GM12801 (cell line): Measurements from ENCODE around the gene CSNK1A1.

Experiments
- TF ChIP-seq, protein P1 (sequence below): IDR thresholded peaks from one replicate; pipeline ENCODE4 v1.5.1; 2011; ENCODE audit warnings: control low read depth; ENCODE audit not compliant: insufficient read length; ENCODE audit errors: extremely low read depth

The CSNK1A1 gene

DNA sequence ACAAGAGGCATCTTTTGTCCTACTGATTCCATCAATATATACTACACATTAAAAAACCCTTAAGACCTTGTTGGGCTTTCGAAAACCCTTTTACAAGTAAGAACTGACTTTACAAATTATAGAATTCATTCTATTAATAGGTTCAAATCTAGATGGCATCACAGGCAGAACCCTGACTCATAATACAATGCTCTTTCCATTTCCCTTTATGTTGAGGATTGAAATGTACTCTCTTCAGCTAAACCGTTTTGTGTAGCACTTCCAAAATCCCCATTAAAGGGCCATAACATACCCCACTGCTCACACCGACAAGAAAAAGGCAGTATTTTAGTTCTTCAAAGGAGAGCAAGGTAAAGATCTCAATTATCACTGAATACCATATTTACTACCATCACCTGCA, 11.2 kb downstream of the CSNK1A1 start:
- TF ChIP-seq, protein P1, sequence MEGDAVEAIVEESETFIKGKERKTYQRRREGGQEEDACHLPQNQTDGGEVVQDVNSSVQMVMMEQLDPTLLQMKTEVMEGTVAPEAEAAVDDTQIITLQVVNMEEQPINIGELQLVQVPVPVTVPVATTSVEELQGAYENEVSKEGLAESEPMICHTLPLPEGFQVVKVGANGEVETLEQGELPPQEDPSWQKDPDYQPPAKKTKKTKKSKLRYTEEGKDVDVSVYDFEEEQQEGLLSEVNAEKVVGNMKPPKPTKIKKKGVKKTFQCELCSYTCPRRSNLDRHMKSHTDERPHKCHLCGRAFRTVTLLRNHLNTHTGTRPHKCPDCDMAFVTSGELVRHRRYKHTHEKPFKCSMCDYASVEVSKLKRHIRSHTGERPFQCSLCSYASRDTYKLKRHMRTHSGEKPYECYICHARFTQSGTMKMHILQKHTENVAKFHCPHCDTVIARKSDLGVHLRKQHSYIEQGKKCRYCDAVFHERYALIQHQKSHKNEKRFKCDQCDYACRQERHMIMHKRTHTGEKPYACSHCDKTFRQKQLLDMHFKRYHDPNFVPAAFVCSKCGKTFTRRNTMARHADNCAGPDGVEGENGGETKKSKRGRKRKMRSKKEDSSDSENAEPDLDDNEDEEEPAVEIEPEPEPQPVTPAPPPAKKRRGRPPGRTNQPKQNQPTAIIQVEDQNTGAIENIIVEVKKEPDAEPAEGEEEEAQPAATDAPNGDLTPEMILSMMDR: no peak

DNA sequence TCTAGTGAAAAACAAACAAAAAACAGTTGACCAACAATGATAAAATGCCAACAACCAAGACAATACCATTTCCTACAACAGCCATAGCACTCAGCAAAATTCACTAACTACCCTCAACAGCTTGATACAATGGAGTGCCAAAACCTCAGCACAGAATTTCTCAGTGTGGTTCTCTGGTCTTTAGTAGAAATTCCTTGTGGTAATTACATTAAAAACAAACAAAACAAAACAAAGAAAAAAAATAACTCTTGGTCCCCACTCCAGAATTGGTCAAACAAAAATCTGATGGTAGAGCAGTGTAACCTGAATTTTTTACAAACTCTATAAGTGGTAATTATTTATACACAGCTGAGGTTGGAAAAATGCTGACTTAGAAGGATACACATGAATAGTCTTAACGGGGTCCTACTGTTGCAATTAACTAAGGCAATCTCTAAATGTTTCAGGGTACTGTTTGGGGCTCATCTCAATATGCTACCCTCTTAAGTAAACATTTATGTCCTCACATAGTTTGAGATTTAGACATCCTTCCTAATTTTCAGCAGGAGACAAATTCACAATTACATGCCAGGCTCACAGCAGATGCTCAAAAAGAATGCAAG, 13.8 kb downstream of the CSNK1A1 start:
- TF ChIP-seq, protein P1: no peak

DNA sequence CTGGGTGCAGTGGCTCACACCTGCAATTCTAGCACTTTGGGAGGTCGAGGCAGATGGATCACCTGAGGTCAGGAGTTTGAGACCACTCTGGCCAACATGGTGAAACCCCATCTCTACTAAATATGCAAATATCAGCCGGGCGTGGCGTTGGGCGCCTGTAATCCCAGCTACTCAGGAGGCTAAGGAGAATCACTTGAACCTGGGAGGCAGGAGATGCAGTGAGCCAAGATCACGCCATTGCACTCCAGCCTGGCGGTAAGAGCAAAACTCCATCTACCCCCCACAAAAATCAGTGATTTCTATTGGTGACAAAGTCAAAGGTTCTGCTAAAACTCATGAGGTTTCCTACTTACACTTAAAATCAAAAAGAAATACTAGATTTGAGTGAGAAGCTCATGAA, 18.8 kb downstream of the CSNK1A1 start:
- TF ChIP-seq, protein P1: no peak

DNA sequence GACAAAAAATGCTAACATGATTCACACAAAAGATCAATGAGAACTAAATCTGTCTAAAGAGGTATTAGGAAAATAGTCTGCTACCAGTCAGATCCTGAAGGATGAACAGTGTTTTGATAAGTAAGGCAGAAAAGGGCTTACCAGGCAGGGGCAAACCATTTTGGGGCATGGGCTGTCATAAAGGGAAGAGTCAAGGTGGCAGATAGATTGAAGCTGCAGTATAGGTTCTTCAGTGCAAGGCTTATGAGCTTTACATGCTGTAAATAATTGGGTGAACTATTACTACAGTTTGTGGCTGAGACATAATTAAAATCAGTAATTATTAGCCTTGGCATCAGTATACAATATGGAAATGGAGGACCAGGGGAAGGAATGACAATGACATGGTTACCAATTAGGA, 21.8 kb downstream of the CSNK1A1 start:
- TF ChIP-seq, protein P1: no peak

DNA sequence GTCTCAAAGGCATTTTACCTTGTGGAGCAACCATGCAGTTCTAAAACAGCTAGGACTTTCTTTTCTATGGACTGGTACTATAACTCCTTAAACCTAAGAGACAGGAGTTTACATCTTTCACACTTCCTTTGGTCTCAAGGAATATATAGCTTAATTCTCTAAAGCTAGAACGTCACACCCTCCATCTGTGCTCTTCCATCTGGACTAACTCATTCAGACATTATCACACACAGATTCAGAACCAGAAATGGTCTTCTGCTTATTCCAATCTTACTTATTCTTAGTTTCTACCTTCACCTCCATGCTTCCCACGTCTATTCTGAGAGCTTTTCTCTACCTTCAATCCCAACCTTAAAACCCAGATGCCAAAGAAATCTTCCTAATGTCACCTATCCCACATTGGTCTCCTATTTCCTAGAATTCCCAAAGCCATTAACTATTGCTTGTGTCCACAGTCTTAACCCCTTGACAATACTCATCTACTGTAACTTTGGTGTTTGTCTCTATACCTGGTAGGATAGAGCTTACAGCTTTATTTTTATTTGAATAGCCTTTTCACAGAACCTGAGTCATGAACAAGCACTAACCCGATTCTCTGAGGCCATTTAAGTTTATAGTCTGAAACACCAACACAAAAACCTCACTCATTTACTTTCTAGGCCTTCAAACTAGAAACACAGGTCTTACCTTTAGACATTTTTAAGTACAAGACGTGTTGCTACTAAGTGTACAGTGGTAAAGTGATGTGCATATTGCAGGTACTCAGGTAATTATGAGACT, 22.8 kb downstream of the CSNK1A1 start:
- TF ChIP-seq, protein P1: no peak

DNA sequence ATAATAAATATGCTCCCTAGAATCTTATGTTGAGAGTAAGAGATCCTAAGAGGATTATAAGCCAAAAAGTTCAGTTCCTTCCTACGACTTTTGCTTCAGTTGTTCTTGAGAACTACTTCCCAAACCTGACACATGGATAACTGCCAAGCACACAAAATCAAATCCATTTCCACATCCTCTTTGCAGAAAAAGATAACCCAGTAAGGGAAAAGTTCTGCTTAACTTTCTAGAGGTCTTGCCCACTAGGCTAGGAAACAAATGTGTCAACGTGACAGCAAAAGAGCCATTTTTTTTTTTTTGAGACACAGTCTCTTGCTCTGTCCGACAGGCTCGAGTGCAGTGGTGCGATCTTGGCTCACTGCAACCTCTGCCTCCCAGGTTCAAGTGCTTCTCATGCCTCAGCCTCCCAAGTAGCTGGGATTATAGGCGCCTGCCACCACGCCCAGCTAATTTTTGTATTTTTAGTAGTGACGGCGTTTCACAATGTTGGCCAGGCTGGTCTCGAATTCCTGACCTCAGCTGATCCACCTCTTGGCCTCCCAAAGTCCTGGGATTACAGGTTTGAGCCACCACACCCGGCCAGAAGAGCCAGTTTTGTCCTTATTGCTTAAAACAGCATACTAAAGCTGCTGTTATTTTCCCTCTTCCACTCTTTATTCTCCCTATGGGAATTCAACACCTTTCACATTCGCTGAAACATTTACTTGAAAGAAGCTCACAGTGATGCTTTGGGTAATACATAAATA, 24.2 kb downstream of the CSNK1A1 start:
- TF ChIP-seq, protein P1: no peak

DNA sequence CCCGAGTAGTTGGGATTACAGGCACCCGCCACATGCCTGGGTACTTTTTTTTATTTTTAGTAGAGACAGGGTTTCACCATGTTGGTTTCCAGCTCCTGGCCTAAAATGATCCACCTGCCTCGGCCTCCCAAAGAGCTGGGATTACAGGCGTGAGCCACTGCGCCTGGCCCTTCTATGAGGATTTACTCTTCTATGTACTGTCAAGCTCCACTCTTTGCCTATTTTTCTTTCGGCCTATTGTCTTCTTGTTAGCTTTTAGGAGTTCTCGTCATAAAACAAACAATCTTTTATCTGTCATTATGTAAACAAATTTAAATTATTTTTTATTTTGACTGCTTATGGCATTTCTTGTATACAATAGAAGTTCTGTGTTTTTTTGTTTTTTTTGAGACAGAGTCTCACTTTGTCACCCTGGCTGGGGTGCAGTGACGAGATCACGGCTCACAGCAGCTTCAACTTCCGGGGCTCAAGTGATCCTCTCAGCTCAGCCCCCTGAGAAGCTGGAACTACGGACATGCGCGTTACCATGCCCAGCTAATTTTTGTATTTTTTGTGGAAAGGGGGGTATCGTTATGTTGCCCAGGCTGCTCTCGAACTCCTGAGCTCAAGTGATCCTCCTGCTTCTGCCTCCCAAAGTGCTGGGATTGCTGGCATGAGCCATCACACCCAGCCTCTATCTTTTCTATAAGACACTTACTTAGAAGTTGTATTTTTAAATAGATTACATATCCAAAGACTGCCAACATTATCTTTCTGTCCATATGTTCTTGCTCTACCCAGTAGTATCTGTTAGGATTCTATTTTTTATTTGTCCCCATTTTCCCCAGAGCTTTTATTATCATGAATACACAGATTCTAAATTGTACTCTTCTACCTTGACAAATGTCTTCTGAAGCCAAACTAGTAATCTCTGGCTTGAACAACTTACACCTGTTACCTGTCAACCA, 29.2 kb downstream of the CSNK1A1 start:
- TF ChIP-seq, protein P1: no peak
